Activated B cell treated with CpG ODN at 0.5 μM for 24 hours (primary cell): ENCODE results near the gene NOS1AP. TPM values are rescaled to one million over a fixed set of nuclear protein-coding genes. Genes with fewer than 3 reads are reported as not detected.

Experiments used
- ATAC-seq: fragments of 200-7000 bp; cut with Tn5 transposase; one replicate; pipeline ENCODE4 v1.10.0; 2021; ENCODE audit warnings: low read depth, mild to moderate bottlenecking, moderate library complexity
- CTCF ChIA-PET: fragments of 350-600 bp; sonication (Branson Sonifier 250); formaldehyde crosslinking; loops from one replicate; lab custom pipeline; 2021; ENCODE audit warnings: antibody characterized with exemption; lab: Charles Lee
- POLR2A ChIA-PET: fragments of 350-600 bp; sonication (Branson Sonifier 250); formaldehyde crosslinking; loops from one replicate; lab custom pipeline; 2021; ENCODE audit warnings: antibody characterized with exemption; lab: Charles Lee
- DNase-seq: peaks from one replicate; pipeline ENCODE4 v3.0.0; 2022
- H3K27ac Mint-ChIP-seq: one replicate; pipeline ENCODE4 v1.8.0; 2020; ENCODE audit warnings: mixed read lengths
- H3K27me3 Mint-ChIP-seq: one replicate; pipeline ENCODE4 v1.8.0; 2021; ENCODE audit warnings: mixed read lengths
- H3K36me3 Mint-ChIP-seq: one replicate; pipeline ENCODE4 v1.8.0; 2021; ENCODE audit warnings: low read depth, mixed read lengths
- H3K4me1 Mint-ChIP-seq: one replicate; pipeline ENCODE4 v1.8.0; 2021; ENCODE audit warnings: mixed read lengths
- H3K4me3 Mint-ChIP-seq: one replicate; pipeline ENCODE4 v1.8.0; 2020; ENCODE audit warnings: mild to moderate bottlenecking, mixed read lengths
- H3K9me3 Mint-ChIP-seq: one replicate; pipeline ENCODE4 v1.8.0; 2020; ENCODE audit warnings: mixed read lengths
- intact Hi-C: fragments of 100-400 bp; cut with micrococcal nuclease; formaldehyde crosslinking; loops from one replicate; pipeline ENCODE4 v1.15.1; 2024
- total RNA-seq: library from RNA; stranded (reverse); gene quantifications from 2 replicates; pipeline ENCODE4 v1.2.3, GENCODE V29; 2022
- TF ChIP-seq, protein P1 (sequence below): fragments of 200-600 bp; IDR thresholded peaks from one replicate; pipeline ENCODE4 v1.8.0; 2022; ENCODE audit warnings: antibody characterized with exemption, mild to moderate bottlenecking

The NOS1AP gene
- total RNA-seq, 1 donor from 2014 or later = not detected

DNA sequence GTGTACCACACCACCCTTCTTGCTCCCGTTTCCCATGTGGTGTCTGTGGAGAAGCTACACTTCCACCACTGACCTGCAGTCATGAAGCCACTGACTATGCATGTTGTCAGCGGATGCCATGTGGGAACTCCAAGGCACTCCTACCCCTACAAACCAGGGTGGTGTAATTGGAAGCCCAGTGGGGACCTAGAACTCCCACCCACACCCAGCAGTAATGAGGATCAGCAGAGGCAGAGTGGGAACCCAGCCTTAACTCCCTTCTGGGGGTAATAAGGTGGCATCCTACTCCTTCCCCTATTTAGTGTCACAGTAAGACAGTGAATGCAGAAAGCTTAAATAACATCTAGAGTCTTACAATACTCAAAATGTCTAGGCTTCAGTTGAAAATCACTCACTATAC lies 228.8 kb downstream of the NOS1AP start:
- CTCF ChIA-PET = no interaction called here
- ATAC-seq (no peak), DNase-seq (no peak)
- H3K9me3 Mint-ChIP-seq = no peaks in the 10 kb centered on the region
- no peaks in the 10 kb centered on the region for H3K4me1 Mint-ChIP-seq
- H3K36me3 Mint-ChIP-seq = no peaks in the 10 kb centered on the region
- H3K27me3 Mint-ChIP-seq = peaks cover 19% of the 10 kb centered on the region
- intact Hi-C loops = no loop called here
- POLR2A ChIA-PET = no interaction called here
- TF ChIP-seq, protein P1, sequence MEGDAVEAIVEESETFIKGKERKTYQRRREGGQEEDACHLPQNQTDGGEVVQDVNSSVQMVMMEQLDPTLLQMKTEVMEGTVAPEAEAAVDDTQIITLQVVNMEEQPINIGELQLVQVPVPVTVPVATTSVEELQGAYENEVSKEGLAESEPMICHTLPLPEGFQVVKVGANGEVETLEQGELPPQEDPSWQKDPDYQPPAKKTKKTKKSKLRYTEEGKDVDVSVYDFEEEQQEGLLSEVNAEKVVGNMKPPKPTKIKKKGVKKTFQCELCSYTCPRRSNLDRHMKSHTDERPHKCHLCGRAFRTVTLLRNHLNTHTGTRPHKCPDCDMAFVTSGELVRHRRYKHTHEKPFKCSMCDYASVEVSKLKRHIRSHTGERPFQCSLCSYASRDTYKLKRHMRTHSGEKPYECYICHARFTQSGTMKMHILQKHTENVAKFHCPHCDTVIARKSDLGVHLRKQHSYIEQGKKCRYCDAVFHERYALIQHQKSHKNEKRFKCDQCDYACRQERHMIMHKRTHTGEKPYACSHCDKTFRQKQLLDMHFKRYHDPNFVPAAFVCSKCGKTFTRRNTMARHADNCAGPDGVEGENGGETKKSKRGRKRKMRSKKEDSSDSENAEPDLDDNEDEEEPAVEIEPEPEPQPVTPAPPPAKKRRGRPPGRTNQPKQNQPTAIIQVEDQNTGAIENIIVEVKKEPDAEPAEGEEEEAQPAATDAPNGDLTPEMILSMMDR = no peak
- no peak overlapping the region for H3K4me3 Mint-ChIP-seq
- H3K27ac Mint-ChIP-seq = no peak overlapping the region

GRCh38 chr1:162299018-162299417 lies 229.5 kb downstream of the NOS1AP start:
- ChIA-PET POLR2A (no interaction called here), CTCF (no interaction called here)
- no peaks in the 10 kb centered on the region for H3K36me3 Mint-ChIP-seq
- ATAC-seq = no peak
- H3K27ac Mint-ChIP-seq = no peak overlapping the region
- no peaks in the 10 kb centered on the region for H3K9me3 Mint-ChIP-seq
- H3K4me1 Mint-ChIP-seq = no peaks in the 10 kb centered on the region
- no peak overlapping the region for H3K4me3 Mint-ChIP-seq
- no peak for DNase-seq
- TF ChIP-seq, protein P1 = no peak
- intact Hi-C loops = no loop called here
- H3K27me3 Mint-ChIP-seq = peaks cover 17% of the 10 kb centered on the region

DNA sequence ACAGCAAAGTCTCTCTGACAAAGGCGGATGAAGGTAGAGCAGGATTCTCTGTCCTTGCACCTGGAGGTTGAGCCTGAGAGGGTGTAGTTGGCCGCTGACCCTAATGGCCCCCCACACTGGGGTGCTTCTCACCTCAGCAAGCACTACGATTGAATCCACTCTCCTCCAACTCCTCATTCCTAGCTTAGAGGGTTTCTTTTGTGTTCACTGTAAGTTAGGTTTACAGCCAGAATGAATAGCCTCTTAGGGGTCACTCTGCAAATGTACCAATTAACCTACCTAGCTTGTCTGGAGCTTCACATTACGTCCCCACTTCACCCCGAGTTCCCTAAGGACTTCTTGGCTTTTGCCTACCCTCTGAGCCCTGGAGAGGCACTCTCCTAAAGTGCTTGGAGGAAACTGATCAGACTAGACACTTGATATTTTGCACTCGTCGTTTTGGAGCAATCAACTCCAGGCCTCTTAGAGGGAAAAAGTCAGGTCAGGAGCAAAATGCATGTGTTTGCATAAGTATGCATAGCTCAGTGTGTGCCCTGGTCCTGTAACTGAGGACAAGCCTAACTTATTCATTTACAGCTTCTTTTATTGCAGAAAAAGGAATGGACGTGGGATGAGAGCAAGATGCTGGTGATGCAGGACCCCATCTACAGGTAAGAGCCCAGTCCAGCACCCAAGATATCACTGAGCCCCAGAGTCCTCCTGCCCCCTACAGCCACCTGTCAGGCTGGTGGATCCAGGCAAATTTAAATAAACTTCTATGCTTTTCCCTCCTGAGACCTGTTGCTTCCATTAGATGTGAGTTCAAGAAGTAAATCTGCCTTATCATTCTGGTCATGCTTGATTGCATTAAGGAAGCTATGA lies 230.8 kb downstream of the NOS1AP start:
- intact Hi-C loops = no loop called here
- Mint-ChIP-seq H3K27ac (no peak overlapping the region), H3K36me3 (no peaks in the 10 kb centered on the region), H3K9me3 (no peaks in the 10 kb centered on the region), H3K4me3 (no peak overlapping the region), H3K4me1 (no peaks in the 10 kb centered on the region), H3K27me3 (peaks cover 17% of the 10 kb centered on the region)
- ChIA-PET CTCF (no interaction called here), POLR2A (no interaction called here)
- ATAC-seq (no peak), DNase-seq (no peak)
- TF ChIP-seq, protein P1 = no peak

DNA sequence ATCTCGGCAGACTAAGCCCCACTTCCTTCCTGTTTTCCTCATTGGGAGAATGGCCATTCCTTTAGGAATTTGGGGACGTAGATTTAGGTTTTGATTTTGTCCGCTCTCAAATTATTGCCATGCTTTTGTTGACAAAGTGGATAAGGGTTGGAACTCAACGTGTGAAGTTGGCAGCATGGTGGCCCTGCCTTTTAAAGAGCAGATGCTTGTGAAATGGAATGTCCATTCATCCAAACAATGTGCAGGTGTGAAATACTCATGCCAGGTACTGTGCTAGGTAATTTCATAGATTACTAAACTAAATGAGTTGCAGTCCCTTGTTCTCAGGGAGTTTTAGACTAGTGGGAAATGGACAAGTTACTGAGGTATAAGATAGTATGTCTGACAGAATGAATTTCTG lies 232.2 kb downstream of the NOS1AP start:
- no peaks in the 10 kb centered on the region for H3K36me3 Mint-ChIP-seq
- H3K27ac Mint-ChIP-seq = no peak overlapping the region
- CTCF ChIA-PET = no interaction called here
- no peaks in the 10 kb centered on the region for H3K9me3 Mint-ChIP-seq
- intact Hi-C loops = no loop called here
- TF ChIP-seq, protein P1 = no peak
- no peak overlapping the region for H3K4me3 Mint-ChIP-seq
- peaks cover 12% of the 10 kb centered on the region for H3K27me3 Mint-ChIP-seq
- ATAC-seq (no peak), DNase-seq (no peak)
- H3K4me1 Mint-ChIP-seq = no peaks in the 10 kb centered on the region
- POLR2A ChIA-PET = no interaction called here

DNA sequence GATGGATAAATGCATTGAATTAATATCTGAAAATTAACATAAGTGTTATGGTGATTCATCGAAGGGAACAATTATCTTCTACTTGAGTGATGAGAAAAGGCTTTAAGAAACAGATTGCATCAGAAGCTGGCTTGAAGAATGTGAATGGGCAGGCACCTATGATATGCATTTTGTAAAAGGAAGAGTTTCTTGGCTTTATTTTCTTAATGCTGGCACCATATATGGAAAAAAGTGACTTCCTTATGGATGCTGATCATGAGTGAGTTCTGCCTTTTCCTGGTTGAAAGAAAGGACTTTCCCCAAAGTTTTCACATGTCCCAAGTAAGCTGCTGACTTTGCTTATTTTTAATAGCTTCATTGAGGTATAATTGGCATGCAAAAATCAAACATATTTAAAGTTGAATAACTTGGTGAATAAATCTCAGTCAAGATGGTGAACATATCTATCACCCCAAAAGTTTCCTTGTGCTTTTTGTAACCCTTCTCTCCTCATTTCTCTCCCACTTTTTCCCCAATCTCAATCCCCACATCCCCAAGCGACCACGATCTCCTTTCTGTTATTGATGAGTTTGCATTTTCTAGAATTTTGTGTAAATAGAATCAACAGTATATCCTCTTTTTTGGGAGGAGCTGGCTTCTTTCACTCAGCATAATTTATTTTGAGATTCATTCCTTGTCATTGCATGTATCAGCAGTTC lies 233.0 kb downstream of the NOS1AP start:
- no peak for ATAC-seq
- POLR2A ChIA-PET = no interaction called here
- TF ChIP-seq, protein P1 = no peak
- H3K27me3 Mint-ChIP-seq = peaks cover 12% of the 10 kb centered on the region
- intact Hi-C loops = no loop called here
- peaks cover 4% of the 10 kb centered on the region for H3K9me3 Mint-ChIP-seq
- CTCF ChIA-PET = no interaction called here
- no peaks in the 10 kb centered on the region for H3K36me3 Mint-ChIP-seq
- no peak for DNase-seq
- H3K4me1 Mint-ChIP-seq = no peaks in the 10 kb centered on the region
- no peak overlapping the region for H3K4me3 Mint-ChIP-seq
- H3K27ac Mint-ChIP-seq = no peak overlapping the region
